GM21528 (cell line): ENCODE data around the gene AURKAIP1.
"Not testable (repeated sequence)": the region's sequence is repeated elsewhere in the genome, so short reads cannot be mapped to it uniquely, and the experiment has no call there.

Experiments used
- ATAC-seq: cut with Tn5 transposase; IDR thresholded peaks from one replicate; pipeline ENCODE4 v1.9.1; 2021; ENCODE audit warnings: mild to moderate bottlenecking, moderate library complexity; ENCODE audit not compliant: unreplicated experiment, low FRiP score

Gene AURKAIP1

GRCh38 chr1:1388078-1388472 is 13.1 kb upstream of the AURKAIP1 start:
- ATAC-seq = no peak

GRCh38 chr1:1387098-1388077 is 12.4 kb upstream of the AURKAIP1 start:
- ATAC-seq = no peak

DNA sequence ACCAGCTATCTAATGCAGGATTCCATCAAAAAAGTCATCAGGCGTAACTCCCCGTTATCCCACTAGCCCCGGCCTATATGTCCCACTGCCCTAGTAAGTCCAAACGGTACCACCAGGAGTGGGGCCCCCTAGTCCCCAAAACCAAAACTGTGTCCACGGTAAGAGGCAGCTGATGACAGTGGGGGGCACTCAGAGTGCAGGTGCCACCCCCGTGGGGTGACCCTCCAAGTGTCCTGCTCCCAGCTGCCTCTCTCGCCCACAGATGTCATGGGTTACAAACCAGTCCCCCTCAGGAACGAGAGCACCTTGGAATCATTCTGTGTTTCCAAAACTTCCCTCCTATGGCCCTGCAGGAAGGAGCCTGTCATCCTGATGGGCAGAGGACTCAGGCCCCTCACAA is 10.9 kb upstream of the AURKAIP1 start:
- ATAC-seq = no peak

DNA sequence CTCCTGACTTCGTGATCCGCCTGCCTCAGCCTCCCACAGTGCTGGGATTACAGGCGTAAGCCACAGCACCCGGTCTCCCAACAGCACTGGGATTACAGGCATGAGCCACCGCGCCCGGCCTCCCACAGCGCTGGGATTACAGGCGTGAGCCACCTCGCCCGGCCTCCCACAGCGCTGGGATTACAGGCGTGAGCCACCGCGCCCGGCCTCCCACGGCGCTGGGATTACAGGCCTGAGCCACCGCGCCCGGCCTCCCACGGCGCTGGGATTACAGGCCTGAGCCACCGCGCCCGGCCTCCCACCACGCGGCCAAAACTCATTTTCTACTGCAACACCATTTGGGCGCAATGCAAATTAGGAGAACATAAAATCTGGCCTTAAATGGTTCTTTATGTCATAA is 10.3 kb upstream of the AURKAIP1 start:
- not testable (repeated sequence) for ATAC-seq

DNA sequence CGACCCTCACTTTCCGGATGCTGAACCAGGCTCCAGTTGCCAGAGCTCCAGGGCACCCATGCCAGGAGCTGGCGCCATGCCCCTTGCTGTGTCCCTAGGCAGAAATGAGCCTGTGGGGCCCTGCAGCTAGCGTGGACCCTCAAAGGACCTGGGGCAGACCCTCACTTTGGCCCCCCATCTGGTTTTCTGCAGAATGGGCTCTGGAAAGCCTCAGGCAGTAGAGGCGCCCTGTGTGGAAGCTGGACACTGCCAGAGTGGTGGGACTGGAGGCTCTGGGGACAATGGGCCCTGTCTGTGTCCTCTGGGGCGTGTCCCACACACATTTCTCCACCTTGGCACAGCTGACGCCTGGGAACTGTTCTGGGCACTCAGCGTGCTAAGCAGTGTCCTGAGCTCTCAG is 6.3 kb upstream of the AURKAIP1 start:
- no peak for ATAC-seq

GRCh38 chr1:1380860-1381259 is 5.9 kb upstream of the AURKAIP1 start:
- no peak for ATAC-seq

DNA sequence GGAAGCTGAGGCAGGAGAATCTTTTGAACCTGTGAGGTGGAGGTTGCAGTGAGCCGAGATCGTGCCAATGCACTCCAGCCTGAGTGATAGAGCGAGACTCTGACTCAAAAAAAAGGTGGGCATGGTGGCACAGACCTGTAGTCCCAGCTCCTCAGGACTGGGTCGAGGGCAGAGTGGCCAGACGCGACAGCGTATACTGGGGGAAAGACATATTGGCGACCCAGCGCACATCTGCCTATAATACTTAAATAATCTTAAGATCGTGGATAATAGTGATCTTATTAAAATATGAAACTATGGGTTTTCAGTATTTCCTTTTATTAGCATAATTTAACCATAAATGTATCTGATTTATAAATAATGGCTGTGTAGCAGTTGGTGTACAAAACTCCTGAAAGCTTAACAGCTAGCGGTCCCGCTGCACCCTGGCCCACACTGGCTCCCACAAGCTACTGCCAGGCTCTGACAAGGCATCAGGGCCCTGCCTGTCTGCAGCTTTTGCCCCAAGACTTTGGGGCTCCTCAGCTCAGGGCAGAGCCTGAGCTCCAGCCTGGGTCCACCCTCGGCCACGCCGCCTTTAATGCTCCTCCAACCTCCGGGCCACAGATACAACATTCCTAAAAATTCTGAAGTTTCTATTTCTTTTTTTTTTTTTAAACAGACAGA is 2.7 kb upstream of the AURKAIP1 start:
- ATAC-seq = no peak

DNA sequence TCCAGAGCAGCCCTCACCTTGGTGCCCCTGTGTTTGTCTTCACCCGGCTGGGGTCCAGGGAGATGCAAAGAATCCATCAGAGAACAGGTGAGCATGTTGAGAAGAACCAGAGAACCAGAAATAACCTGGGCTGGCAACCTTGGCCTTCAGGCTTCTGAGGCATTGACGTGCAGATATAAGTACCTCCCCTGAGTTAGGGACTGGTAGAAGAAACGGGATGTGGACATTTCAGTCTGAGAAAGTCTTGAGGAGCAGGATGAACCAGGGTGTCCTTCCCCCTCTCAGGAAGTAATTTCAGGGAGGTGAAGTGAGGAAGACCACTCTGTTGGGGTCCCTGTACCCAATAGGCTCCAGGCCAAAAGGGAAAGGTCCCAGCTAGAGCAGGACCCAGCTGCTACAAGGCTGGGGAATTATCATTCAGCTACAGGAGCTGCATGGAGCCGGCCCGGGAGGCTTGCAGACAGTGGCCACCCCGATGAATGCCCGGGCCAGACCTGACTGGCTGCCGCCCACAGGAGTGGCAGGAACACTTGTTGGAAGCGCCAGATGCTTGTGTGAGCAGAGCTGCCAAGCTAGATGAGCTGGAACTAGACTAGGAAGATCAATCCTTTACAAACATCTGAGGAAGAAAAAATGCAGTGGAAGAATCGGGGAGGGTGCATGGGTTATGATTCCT is 1.7 kb upstream of the AURKAIP1 start:
- no peak for ATAC-seq

DNA sequence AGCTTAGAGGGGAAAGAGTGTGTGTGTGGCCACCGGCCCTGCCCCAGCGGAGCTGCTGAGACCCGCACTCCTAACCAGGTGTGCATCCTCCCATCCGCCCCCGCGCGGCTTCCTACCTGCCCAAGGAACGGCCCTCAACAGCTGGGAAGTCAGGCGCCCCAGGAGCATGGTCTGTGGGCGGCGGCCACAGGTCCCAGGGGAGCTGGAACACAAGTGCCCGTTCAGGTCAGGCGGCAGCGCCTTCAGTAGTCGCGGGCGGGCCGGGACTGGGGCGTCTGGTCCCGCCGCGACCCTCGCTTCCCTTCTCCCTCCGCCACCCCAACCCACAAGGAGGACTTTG is 448 bp downstream of the AURKAIP1 start:
- peak; percentile 10 for ATAC-seq

DNA sequence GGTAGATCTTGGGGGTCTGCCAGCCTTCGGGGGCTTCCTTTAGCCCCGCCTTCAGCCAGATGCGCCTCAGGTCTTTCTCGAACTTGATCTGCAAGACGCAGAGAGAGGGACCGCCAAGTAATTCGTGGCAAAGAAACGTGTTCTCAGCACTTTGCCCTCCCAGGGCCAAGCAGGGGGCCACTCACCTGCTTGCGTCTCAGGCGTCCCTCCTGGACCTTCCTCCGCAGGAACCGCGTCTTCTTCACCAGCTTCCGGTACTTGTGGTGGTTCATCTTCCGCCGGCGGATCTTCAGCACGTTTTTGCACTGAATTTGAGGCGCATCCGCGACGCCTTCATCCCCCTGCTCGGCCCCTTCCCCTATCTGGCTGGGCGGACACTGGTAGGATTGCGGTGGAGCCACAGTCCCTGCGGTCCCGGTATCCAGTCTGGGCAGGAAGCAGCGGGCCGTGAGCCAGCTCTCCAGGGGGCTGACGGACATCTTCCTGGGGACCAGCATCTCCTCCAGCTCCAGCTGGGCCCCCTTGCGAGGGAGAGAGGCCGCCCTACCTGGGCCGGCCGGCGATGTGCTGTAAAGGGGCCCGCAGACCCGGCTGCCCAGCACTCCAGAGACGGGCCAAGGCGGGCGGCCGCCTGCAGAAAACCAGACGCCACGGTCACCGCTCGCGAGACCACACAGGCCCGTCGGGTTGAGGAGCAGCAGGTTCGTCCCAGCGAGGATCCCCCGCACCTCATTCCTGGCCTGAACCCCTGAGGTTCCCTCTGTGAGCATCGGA is 1.0 kb downstream of the AURKAIP1 start:
- no peak for ATAC-seq

DNA sequence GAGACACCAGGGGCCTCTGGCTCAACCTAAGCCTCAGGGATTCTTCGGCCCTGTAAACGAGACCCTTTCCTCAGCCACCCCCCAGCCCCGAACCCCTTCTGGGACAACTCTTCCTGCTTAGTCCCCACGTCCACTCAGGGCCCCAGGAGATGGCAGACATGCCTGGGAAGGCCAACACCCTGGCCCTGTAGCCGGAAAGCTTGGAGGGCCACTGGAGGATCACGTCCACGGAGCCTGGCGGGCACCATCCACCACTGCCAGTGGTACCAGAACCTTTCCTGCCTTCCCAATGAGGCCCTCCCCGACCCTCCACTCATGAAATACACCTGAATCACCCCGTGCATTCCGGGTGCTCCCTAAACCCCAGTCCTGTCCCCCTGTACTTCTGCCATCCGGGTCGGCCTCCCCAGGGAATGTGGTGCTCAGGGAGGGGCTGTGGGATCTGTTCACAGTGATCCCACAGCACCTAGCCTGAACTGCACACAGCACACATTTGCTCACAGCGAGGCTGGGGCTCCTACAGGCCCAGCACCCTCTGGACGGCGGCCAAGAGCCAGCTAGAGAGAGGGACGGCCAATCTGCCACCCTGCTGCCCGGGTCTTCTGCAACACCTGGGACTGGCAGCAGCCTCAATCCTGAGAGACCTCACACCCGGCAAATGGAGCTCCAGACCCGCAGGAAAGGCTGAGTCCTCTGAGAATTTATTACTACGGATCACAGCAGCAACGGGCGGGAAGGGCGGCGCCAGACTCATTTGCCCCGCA is 1.8 kb downstream of the AURKAIP1 start:
- ATAC-seq = no peak

DNA sequence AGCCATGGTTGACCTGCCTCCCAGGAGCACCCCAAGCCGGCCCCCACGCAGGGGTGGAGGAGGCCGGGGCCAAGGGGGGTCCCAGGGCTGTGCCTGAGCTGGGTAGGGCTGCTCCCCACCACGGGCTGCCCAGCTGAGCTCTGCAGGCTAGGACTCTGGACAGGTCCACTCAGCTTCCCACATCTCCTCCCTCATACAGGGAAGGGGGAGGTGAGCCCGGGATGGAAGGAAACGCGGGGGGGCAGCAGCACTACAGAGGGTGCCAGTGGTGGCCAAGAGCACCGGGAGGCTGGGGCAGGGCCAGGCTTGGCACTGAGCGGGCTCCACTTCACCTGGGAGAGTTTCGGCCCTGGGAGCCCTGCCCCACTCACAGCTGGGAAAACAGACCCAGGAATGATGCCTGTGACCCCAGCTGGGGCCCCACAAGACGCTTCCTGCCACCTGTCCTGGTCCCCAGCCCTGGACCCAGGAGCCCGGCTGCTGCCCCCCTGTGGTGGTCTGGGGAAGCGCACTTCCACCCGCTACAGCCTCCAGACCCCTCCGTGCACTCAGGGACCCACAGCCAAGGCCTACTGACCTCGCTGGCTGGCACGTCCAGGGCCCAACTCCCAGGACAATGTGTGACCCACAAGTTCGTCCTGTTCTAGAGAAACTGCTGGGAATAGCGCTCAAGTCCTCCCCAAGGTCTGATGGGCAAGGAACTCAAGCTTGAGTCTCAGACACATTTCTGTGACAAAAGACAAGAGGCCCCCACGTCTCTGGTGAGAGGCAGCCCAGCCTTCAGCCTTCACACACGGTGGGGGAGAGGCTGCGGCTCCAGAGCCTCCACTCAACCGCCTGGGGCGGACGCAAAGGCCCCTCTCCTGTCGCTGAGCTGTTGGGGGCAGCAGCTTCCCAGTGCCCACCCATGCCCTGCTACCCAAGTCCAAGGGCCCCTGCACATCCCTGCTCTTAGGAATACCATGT is 3.0 kb downstream of the AURKAIP1 start:
- no peak for ATAC-seq

DNA sequence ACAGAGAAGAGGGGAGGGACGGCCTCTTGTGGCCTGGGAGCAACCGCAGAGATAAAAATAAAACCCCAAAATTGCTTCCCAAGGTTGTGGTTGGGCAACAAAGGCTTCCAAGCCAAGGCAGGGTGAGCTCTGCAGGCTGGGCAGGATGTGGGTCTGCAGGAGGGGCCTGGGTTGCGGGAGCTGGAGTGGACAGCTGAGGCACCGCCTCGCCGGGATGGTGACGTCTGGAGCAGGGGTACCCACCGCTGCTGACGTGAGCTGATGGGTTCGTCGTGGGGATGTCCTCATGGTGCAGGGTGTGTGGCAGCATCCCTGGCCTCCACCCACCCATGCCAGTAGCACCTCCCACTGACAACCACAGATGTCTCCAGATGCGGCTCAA is 3.7 kb downstream of the AURKAIP1 start:
- ATAC-seq = no peak

DNA sequence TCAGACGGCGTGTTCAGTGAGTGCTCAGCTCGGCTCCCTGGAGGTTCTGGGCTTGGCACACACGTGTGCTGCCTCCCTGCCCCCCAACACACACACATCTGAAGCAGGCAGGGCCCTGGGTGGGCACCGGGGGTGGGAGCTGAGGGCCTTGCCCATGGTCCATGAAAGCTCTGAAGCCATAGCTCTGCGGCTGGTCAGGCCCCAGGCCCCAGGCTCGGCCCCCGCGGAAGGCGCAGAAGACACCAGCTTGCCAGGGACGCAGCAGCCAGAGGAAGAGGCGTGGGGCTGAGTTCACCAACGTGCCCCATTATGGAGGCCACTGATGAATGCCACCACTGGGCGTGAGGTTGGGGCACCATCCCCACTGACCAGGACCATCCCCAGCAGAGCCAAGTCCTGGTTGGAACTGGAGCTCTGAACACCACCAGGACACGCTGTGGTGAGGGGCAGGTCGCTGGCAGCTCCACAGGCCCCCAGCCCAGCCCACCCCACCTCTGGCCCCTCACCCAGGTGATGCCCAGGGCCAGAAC is 4.2 kb downstream of the AURKAIP1 start:
- no peak for ATAC-seq

- not testable (repeated sequence) for ATAC-seq
Observed at GRCh38 chr1:1370094-1370493, 4.9 kb downstream of the AURKAIP1 start.

DNA sequence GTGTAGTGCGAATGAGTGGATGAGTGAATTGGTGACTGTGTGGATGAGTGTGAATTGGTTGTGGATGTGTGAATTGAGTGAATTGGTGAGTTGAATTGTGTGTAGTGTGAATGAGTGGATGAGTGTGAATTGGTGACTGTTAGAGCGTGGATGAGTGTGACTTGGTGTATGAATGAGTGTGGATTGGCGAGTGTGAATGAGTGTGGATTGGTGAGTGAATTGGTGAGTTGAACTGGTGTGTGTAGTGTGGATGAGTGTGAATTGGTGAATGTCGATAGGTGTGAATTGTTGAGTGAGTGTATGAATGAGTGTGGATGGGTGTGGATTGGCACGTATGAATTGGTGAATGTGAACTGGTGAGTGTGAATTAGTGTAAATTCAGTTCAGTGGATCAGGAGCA is 7.7 kb downstream of the AURKAIP1 start:
- ATAC-seq = no peak

DNA sequence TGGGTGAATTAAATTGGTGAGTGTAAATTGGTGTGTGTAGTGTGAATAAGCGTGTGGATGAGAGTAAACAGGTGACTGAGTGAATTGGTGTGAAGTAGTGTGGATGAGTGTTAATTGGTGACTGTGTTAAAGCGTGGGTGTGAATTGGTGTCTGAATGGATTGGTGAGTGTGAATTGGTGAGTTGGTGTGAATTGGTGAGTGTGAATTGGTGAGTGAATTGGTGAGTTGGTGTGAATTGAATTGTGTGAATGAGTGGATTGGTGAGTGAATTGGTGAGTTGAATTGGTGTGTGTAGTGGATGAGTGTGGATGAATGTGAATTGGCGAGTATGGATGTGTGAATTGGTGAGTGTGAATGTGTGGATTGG is 8.3 kb downstream of the AURKAIP1 start:
- ATAC-seq = no peak

- ATAC-seq = no peak
Observed at GRCh38 chr1:1365875-1366698, 8.9 kb downstream of the AURKAIP1 start.
